Activated CD4-positive, alpha-beta T cell treated with anti-CD3 and anti-CD28 coated beads for 36 hours (primary cell): ENCODE results near the gene FCHO2. TPM values are rescaled to one million over a fixed set of nuclear protein-coding genes. Genes with fewer than 3 reads are reported as not detected.
"Not testable (repeated sequence)": the region's sequence is repeated elsewhere in the genome, so short reads cannot be mapped to it uniquely, and the experiment has no call there.

ENCODE experiments used
- ATAC-seq: fragments of 200-7000 bp; cut with Tn5 transposase; one replicate; pipeline ENCODE4 v1.10.0; 2021; ENCODE audit warnings: mild to moderate bottlenecking, moderate library complexity
- CTCF ChIA-PET: fragments of 350-600 bp; sonication (Branson Sonifier 250); formaldehyde crosslinking; loops from one replicate; lab custom pipeline; 2021; ENCODE audit warnings: antibody characterized with exemption; lab: Charles Lee
- POLR2A ChIA-PET: fragments of 350-600 bp; sonication (Branson Sonifier 250); formaldehyde crosslinking; loops from one replicate; lab custom pipeline; 2021; ENCODE audit warnings: antibody characterized with exemption, inconsistent platforms; lab: Charles Lee
- DNase-seq: peaks from one replicate; pipeline ENCODE4 v3.0.0-alpha.2; 2020
- H3K27ac Mint-ChIP-seq: one replicate; pipeline ENCODE4 v1.8.0; 2021; ENCODE audit warnings: mixed read lengths
- H3K27me3 Mint-ChIP-seq: one replicate; pipeline ENCODE4 v1.8.0; 2021; ENCODE audit warnings: mixed read lengths
- H3K36me3 Mint-ChIP-seq: one replicate; pipeline ENCODE4 v1.8.0; 2021; ENCODE audit warnings: low read depth, mixed read lengths
- H3K4me1 Mint-ChIP-seq: one replicate; pipeline ENCODE4 v1.8.0; 2021; ENCODE audit warnings: mixed read lengths
- H3K4me3 Mint-ChIP-seq: one replicate; pipeline ENCODE4 v1.8.0; 2021; ENCODE audit warnings: mild to moderate bottlenecking, moderate library complexity, mixed read lengths
- H3K9me3 Mint-ChIP-seq: one replicate; pipeline ENCODE4 v1.8.0; 2021; ENCODE audit warnings: low read depth, mixed read lengths
- intact Hi-C, 2 experiments: fragments of 100-400 bp; cut with DNase I in 1 of 2; cut with micrococcal nuclease in 1 of 2; formaldehyde crosslinking; loops; one replicate each; pipeline versions ENCODE4 v1.14.2 to v1.15.1; 2022 to 2024; cut with DNase I, micrococcal nuclease
- total RNA-seq, 2 experiments: library from RNA; stranded (reverse); gene quantifications; one replicate each; pipeline ENCODE4 v1.2.3, GENCODE V29; 2021

FCHO2 gene
- total RNA-seq, 2 experiments from 2014 or later, result 0.86 to 1.3 TPM

- CTCF ChIA-PET, result interaction anchor here (0.6 to 2.6 kb wide), 8 partner anchors 10 to 205 kb away, joined by 3 to 13 read pairs (median 3); no protein-coding TSS in a partner anchor
- peak; percentile 47 for DNase-seq
- POLR2A ChIA-PET, result no interaction called here
- Mint-ChIP-seq H3K27ac (peak overlapping the region; percentile 14), H3K27me3 (peaks cover 39% of the 10 kb centered on the region), H3K4me1 (peaks cover 9% of the 10 kb centered on the region), H3K9me3 (no peaks in the 10 kb centered on the region), H3K4me3 (peak overlapping the region; percentile 67), H3K36me3 (no peaks in the 10 kb centered on the region)
- peak; percentile 42 for ATAC-seq
- intact Hi-C loops, result loop anchor here (5.0 to 10.0 kb wide), 3 partner anchors 246 to 541 kb away; partner anchors contain the start of gene BTF3 (in 1 of the 2)
These were observed 691 bp downstream of the FCHO2 start for GRCh38 chr5:72956324-72957140.

GRCh38 chr5:72957337-72957736 is 1.5 kb downstream of the FCHO2 start:
- ChIA-PET POLR2A (no interaction called here), CTCF (interaction anchor here (1.2 to 2.6 kb wide), 2 partner anchors 13 to 39 kb away, joined by 3 to 13 read pairs; no protein-coding TSS in a partner anchor)
- DNase-seq (no peak), ATAC-seq (no peak)
- intact Hi-C loops, result loop anchor here (5.0 to 10.0 kb wide), 3 partner anchors 245 to 540 kb away; partner anchors contain the start of gene BTF3 (in 1 of the 2)
- Mint-ChIP-seq H3K4me3 (peak overlapping the region; percentile 22), H3K9me3 (no peaks in the 10 kb centered on the region), H3K4me1 (peaks cover 9% of the 10 kb centered on the region), H3K36me3 (no peaks in the 10 kb centered on the region), H3K27me3 (peaks cover 35% of the 10 kb centered on the region), H3K27ac (no peak overlapping the region)

GRCh38 chr5:72959257-72959656 is 3.4 kb downstream of the FCHO2 start:
- ATAC-seq, result no peak
- DNase-seq, result no peak
- H3K36me3 Mint-ChIP-seq, result no peaks in the 10 kb centered on the region
- no peak overlapping the region for H3K27ac Mint-ChIP-seq
- no peaks in the 10 kb centered on the region for H3K9me3 Mint-ChIP-seq
- intact Hi-C loops, result loop anchor here (5.0 to 10.0 kb wide), 3 partner anchors 243 to 538 kb away; partner anchors contain the start of gene BTF3 (in 1 of the 2)
- ChIA-PET POLR2A (no interaction called here), CTCF (no interaction called here)
- no peak overlapping the region for H3K4me3 Mint-ChIP-seq
- H3K4me1 Mint-ChIP-seq, result peaks cover 9% of the 10 kb centered on the region
- peaks cover 29% of the 10 kb centered on the region for H3K27me3 Mint-ChIP-seq

GRCh38 chr5:72974481-72974880 is 18.6 kb downstream of the FCHO2 start:
- POLR2A ChIA-PET, DNase-seq, H3K4me3 Mint-ChIP-seq, intact Hi-C loops, H3K36me3 Mint-ChIP-seq, H3K27ac Mint-ChIP-seq, H3K9me3 Mint-ChIP-seq, H3K4me1 Mint-ChIP-seq, ATAC-seq: not testable (repeated sequence)
- CTCF ChIA-PET, result interaction anchor here (0.6 kb wide), 1 partner anchor 170 kb away, joined by 3 read pairs; no protein-coding TSS in a partner anchor
- H3K27me3 Mint-ChIP-seq, result peaks cover 11% of the 10 kb centered on the region

- H3K9me3 Mint-ChIP-seq, H3K36me3 Mint-ChIP-seq, POLR2A ChIA-PET: not testable (repeated sequence)
These were observed 21.0 kb downstream of the FCHO2 start for GRCh38 chr5:72976810-72977209.

GRCh38 chr5:72985719-72986118 is 29.9 kb downstream of the FCHO2 start:
- no peak for ATAC-seq
- no peak overlapping the region for H3K27ac Mint-ChIP-seq
- H3K4me3 Mint-ChIP-seq, result no peak overlapping the region
- no peaks in the 10 kb centered on the region for H3K4me1 Mint-ChIP-seq
- H3K9me3 Mint-ChIP-seq, result no peaks in the 10 kb centered on the region
- intact Hi-C loops, result no loop called here
- POLR2A ChIA-PET, result no interaction called here
- CTCF ChIA-PET, result no interaction called here
- DNase-seq, result no peak
- no peaks in the 10 kb centered on the region for H3K36me3 Mint-ChIP-seq
- H3K27me3 Mint-ChIP-seq, result peaks cover 18% of the 10 kb centered on the region

More at GRCh38 chr5:72976810-72977209, 21.0 kb downstream of the FCHO2 start:
- H3K4me1 Mint-ChIP-seq, ATAC-seq, CTCF ChIA-PET, H3K27ac Mint-ChIP-seq, DNase-seq, H3K4me3 Mint-ChIP-seq, intact Hi-C loops: not testable (repeated sequence)
- H3K27me3 Mint-ChIP-seq, result peaks cover 11% of the 10 kb centered on the region

GRCh38 chr5:72988769-72989168 is 32.9 kb downstream of the FCHO2 start:
- ATAC-seq (no peak), DNase-seq (no peak)
- Mint-ChIP-seq H3K9me3 (no peaks in the 10 kb centered on the region), H3K4me1 (peaks cover 4% of the 10 kb centered on the region), H3K36me3 (no peaks in the 10 kb centered on the region), H3K27me3 (peaks cover 22% of the 10 kb centered on the region), H3K4me3 (no peak overlapping the region), H3K27ac (no peak overlapping the region)
- intact Hi-C loops, result no loop called here
- POLR2A ChIA-PET, result no interaction called here
- CTCF ChIA-PET, result no interaction called here

GRCh38 chr5:72991394-72991793 is 35.6 kb downstream of the FCHO2 start:
- no peaks in the 10 kb centered on the region for H3K36me3 Mint-ChIP-seq
- peaks cover 14% of the 10 kb centered on the region for H3K27me3 Mint-ChIP-seq
- H3K4me1 Mint-ChIP-seq, result peaks cover 4% of the 10 kb centered on the region
- H3K4me3 Mint-ChIP-seq, result no peak overlapping the region
- CTCF ChIA-PET, result no interaction called here
- H3K9me3 Mint-ChIP-seq, result no peaks in the 10 kb centered on the region
- no peak for DNase-seq
- POLR2A ChIA-PET, result interaction anchor here (0.6 to 0.9 kb wide), 2 partner anchors 33 to 168 kb away, joined by 3 read pairs; no protein-coding TSS in a partner anchor
- H3K27ac Mint-ChIP-seq, result no peak overlapping the region
- intact Hi-C loops, result no loop called here
- no peak for ATAC-seq

- no peak overlapping the region for H3K4me3 Mint-ChIP-seq
- intact Hi-C loops, result no loop called here
- ChIA-PET CTCF (no interaction called here), POLR2A (no interaction called here)
- DNase-seq (no peak), ATAC-seq (no peak)
- H3K4me1 Mint-ChIP-seq, result peaks cover 4% of the 10 kb centered on the region
- no peaks in the 10 kb centered on the region for H3K9me3 Mint-ChIP-seq
- no peak overlapping the region for H3K27ac Mint-ChIP-seq
- no peaks in the 10 kb centered on the region for H3K36me3 Mint-ChIP-seq
- H3K27me3 Mint-ChIP-seq, result peaks cover 10% of the 10 kb centered on the region
These were observed 38.7 kb downstream of the FCHO2 start for GRCh38 chr5:72994578-72994977.

- H3K4me3 Mint-ChIP-seq, result no peak overlapping the region
- no peak for ATAC-seq
- H3K27ac Mint-ChIP-seq, result no peak overlapping the region
- H3K4me1 Mint-ChIP-seq, result no peaks in the 10 kb centered on the region
- ChIA-PET CTCF (no interaction called here), POLR2A (no interaction called here)
- H3K9me3 Mint-ChIP-seq, result no peaks in the 10 kb centered on the region
- peaks cover 10% of the 10 kb centered on the region for H3K27me3 Mint-ChIP-seq
- DNase-seq, result no peak
- intact Hi-C loops, result no loop called here
- no peaks in the 10 kb centered on the region for H3K36me3 Mint-ChIP-seq
These were observed 40.8 kb downstream of the FCHO2 start for GRCh38 chr5:72996632-72997031.

- H3K9me3 Mint-ChIP-seq, result no peaks in the 10 kb centered on the region
- CTCF ChIA-PET, result no interaction called here
- H3K36me3 Mint-ChIP-seq, result no peaks in the 10 kb centered on the region
- H3K27me3 Mint-ChIP-seq, result no peaks in the 10 kb centered on the region
- intact Hi-C loops, result no loop called here
- no peak overlapping the region for H3K4me3 Mint-ChIP-seq
- DNase-seq, result no peak
- ATAC-seq, result no peak
- no peaks in the 10 kb centered on the region for H3K4me1 Mint-ChIP-seq
- no peak overlapping the region for H3K27ac Mint-ChIP-seq
- POLR2A ChIA-PET, result no interaction called here
These were observed 44.1 kb downstream of the FCHO2 start for GRCh38 chr5:72999916-73000315.

GRCh38 chr5:73005886-73006285 is 50.0 kb downstream of the FCHO2 start:
- Mint-ChIP-seq H3K27me3 (no peaks in the 10 kb centered on the region), H3K4me3 (no peak overlapping the region), H3K9me3 (no peaks in the 10 kb centered on the region), H3K36me3 (no peaks in the 10 kb centered on the region), H3K27ac (no peak overlapping the region), H3K4me1 (no peaks in the 10 kb centered on the region)
- CTCF ChIA-PET, result no interaction called here
- POLR2A ChIA-PET, result interaction anchor here (0.7 kb wide), 1 partner anchor 161 kb away, joined by 4 read pairs; no protein-coding TSS in a partner anchor
- intact Hi-C loops, result no loop called here
- ATAC-seq (no peak), DNase-seq (no peak)
